WERI-Rb-1 (cell line): Measurements from ENCODE around the gene WDR91.

Experiments
- DNase-seq: peaks from one replicate; pipeline ENCODE4 v3.0.0-alpha.2; 2020
- H3K27ac ChIP-seq: fragments of 250-450 bp; sonication (Bioruptor Pico); 2 replicates; pipeline ENCODE4 v1.5.1; 2020; ENCODE audit warnings: mild to moderate bottlenecking, moderate library complexity
- H3K27me3 ChIP-seq: fragments of 250-450 bp; sonication (Bioruptor Pico); 2 replicates; pipeline ENCODE4 v1.5.1; 2021; ENCODE audit warnings: mild to moderate bottlenecking, low read depth, moderate library complexity; ENCODE audit not compliant: insufficient read depth, severe bottlenecking
- H3K36me3 ChIP-seq: fragments of 250-450 bp; sonication (Bioruptor Pico); 2 replicates; pipeline ENCODE4 v1.5.1; 2020; ENCODE audit warnings: mild to moderate bottlenecking, moderate library complexity
- H3K4me3 ChIP-seq: 2 replicates; pipeline ENCODE4 v1.5.1; 2011; ENCODE audit warnings: low read depth, mild to moderate bottlenecking, control low read depth, low read length
- H3K9me3 ChIP-seq: fragments of 250-450 bp; sonication (Bioruptor Pico); 2 replicates; pipeline ENCODE4 v1.5.1; 2021; ENCODE audit warnings: mild to moderate bottlenecking, moderate library complexity; ENCODE audit not compliant: severe bottlenecking
- TF ChIP-seq, protein P1 (sequence below): IDR thresholded peaks from 2 replicates; pipeline ENCODE4 v1.5.1; 2011; ENCODE audit warnings: low read depth, mild to moderate bottlenecking, control low read depth, inconsistent platforms, low read length

WDR91 gene

DNA sequence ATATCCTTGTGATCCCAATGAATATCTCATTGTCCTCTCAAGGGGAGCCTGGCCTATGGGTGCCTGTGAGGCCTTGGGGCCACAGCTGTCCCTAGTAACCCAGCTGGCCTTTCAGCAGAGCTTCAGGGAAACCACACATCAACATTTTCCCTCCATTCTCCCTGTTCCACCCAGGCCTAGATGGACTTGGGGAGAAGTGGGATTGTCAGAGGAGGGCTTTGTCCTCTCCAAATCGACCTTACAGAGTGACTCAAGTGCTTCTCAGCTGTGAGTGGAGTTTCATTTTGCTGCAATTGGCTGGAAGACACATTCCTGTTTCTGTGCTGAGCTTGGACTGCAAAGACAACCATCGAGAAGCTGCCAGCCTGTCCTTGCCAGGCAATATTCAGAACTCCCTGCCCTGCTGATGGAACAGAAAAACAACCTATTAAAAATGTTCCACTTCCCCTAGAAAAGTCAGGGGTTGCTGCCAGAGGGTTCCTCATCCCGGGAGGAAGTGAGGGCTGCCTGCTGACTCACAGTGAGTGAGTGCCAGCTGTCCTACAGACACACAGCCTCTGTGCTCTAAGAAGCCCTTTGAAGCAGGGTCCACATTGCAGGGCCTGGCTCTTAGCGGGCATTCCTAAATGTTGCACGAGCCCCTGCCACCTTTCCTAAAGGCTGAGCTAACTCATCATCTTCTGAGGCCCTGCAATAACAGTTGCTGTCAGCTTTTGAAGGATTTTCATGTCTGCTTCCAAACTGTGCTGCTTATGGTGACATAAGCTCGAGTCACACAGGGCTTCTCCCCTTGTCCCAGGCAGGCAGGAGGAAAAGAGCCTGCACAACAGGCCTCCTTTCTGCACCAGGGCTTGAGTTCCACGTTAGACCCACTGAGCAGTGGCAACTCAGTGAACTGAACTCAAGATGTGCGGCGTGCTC lies 42.8 kb upstream of the WDR91 start:
- no peak overlapping the region for H3K27ac ChIP-seq
- no peaks in the 10 kb centered on the region for H3K27me3 ChIP-seq
- H3K9me3 ChIP-seq, result no peaks in the 10 kb centered on the region
- H3K4me3 ChIP-seq, result no peak overlapping the region
- TF ChIP-seq, protein P1, sequence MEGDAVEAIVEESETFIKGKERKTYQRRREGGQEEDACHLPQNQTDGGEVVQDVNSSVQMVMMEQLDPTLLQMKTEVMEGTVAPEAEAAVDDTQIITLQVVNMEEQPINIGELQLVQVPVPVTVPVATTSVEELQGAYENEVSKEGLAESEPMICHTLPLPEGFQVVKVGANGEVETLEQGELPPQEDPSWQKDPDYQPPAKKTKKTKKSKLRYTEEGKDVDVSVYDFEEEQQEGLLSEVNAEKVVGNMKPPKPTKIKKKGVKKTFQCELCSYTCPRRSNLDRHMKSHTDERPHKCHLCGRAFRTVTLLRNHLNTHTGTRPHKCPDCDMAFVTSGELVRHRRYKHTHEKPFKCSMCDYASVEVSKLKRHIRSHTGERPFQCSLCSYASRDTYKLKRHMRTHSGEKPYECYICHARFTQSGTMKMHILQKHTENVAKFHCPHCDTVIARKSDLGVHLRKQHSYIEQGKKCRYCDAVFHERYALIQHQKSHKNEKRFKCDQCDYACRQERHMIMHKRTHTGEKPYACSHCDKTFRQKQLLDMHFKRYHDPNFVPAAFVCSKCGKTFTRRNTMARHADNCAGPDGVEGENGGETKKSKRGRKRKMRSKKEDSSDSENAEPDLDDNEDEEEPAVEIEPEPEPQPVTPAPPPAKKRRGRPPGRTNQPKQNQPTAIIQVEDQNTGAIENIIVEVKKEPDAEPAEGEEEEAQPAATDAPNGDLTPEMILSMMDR, result no peak
- DNase-seq, result no peak
- H3K36me3 ChIP-seq, result no peaks in the 10 kb centered on the region

DNA sequence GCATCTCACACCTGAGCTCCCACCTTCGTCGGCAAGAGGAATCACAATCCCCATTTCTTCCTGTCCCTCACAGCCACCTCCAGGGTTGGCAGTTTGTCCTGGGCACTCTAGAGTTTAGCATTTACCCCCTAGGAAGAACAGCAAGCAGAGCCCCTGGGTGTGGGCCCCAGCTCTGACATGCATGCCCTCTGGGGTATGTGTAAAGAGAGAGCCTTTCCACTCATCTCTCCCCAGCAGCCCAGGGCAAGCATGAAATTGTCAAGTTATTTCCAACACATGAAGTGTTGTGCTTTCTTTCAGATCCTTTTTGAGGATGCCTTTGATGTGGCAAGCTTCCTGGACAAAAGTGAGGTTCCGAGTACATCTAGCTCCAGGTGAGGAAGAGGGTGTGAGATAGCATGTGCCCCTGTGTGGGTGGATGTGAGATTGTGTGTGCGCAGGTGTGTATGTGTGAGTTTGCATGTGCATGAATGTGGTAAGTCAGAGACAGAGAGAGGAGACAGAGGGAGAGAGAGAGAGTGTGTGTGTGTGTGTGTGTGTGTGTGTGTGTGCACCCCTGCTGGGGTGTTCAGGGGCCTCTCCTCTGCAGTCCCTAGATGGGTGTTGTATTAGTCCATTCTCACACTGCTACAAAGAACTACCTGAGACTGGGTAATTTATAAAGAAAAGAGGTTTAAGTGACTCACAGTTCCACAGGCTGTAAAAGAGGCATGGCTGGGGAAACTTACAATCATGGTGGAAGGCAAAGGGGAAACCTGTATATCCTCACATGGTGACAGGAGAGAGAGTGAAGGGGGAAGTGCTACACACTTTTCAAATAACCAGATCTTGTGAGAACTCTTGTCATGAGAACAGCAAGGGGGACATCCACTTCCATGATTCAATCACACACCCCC lies 40.4 kb upstream of the WDR91 start:
- TF ChIP-seq, protein P1, result no peak
- no peak for DNase-seq
- Histone ChIP-seq H3K27ac (no peak overlapping the region), H3K27me3 (no peaks in the 10 kb centered on the region), H3K4me3 (no peak overlapping the region), H3K36me3 (no peaks in the 10 kb centered on the region), H3K9me3 (no peaks in the 10 kb centered on the region)

DNA sequence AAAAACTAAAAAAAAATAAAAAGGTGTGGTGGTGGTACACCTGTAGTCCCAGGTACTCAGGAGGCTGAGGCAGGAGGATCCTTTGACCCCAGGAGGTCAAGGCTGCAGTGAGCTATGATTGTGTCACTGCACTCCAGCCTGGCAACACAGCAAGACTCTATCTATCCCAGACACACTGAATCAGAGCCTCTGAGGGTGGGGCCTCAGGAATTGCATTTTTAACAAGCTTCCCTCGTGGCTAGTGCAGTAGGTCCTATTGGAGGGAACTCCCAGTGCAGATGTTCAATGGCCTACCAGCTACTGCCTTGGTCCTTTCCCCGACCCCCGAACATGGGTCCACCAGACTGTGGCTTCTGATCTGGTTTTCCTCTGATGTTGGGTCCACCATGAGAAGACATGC lies 37.2 kb upstream of the WDR91 start:
- Histone ChIP-seq H3K27me3 (no peaks in the 10 kb centered on the region), H3K27ac (no peak overlapping the region), H3K9me3 (no peaks in the 10 kb centered on the region), H3K36me3 (no peaks in the 10 kb centered on the region), H3K4me3 (no peak overlapping the region)
- TF ChIP-seq, protein P1, result no peak
- DNase-seq, result no peak

DNA sequence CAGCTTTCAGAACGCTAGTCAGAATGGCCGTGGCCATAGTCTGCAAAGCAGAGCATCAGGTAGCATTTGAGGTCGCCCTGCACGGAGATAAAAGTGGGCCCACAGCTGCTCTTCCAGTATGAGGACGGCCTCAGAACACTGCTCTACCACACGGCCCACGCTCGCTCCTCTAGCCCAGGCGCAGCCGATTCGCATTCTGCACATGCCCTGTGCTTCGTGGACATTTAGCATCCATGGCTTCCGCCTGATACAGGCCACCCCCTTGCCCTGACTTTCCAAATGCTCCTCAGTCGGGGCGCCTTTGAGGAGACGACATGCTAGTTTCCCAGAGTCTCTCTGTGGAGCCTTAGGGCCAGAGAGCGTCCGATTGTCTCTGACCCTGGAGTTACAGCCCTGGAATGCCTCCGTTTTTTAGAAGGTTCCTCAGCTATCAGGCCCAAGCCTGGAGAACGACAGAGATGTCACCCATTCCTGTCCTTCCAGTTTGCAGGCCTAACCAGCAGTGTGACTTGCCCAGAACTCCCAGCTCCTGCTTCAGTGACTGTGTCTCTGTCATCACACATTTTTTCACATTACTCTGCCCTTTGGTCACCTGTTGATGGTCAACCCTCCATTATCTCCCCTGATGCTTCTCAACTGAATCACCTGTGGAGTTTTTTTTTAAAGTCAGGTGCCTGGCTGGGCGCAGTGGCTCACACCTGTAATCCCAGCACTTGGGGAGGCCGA lies 36.6 kb upstream of the WDR91 start:
- H3K9me3 ChIP-seq, result no peaks in the 10 kb centered on the region
- no peak overlapping the region for H3K27ac ChIP-seq
- DNase-seq, result no peak
- TF ChIP-seq, protein P1, result no peak
- H3K27me3 ChIP-seq, result no peaks in the 10 kb centered on the region
- H3K4me3 ChIP-seq, result no peak overlapping the region
- no peaks in the 10 kb centered on the region for H3K36me3 ChIP-seq

DNA sequence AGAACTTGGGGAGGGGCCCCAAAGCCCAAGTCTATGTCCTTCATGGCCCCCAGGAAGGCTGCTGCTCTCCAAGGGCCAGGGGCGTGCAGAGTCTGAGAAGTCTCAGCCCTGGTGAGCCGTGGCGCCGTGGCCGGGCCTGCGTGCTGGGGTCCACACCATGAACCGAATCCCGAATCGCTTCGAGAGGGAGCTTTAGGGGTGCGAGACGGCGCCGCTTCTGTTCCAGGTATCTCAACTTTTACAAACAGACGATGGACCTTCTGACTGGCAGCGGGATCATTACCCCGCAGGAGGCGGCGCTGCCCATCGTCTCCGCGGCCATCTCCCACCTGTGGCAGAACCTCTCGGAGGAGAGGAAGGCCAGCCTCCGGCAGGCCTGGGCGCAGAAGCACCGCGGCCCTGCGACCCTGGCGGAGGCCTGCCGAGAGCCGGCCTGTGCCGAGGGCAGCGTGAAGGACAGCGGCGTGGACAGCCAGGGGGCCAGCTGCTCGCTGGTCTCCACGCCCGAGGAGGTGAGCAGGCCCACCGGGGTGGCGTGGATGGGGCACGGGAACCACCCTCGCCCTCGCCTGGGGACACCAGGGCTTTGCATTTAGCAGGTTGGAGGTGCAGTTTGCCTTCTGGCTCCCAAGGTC lies 35.0 kb upstream of the WDR91 start:
- Histone ChIP-seq H3K27me3 (no peaks in the 10 kb centered on the region), H3K4me3 (no peak overlapping the region), H3K36me3 (no peaks in the 10 kb centered on the region), H3K27ac (no peak overlapping the region), H3K9me3 (no peaks in the 10 kb centered on the region)
- TF ChIP-seq, protein P1, result no peak
- no peak for DNase-seq
